Mesenchymal stem cell (in vitro differentiated cells and primary cell): ENCODE results near the gene CNOT3.
"Not testable (repeated sequence)": the region's sequence is repeated elsewhere in the genome, so short reads cannot be mapped to it uniquely, and the experiment has no call there.

Source experiments
- DNase-seq: peaks from one replicate; pipeline ENCODE4 v3.0.0-alpha.2; 2013
- H2AFZ ChIP-seq: one replicate; pipeline ENCODE4 v1.6.1; 2013; ENCODE audit warnings: low read depth, mild to moderate bottlenecking, control low read depth, inconsistent platforms, low read length, moderate library complexity
- H2AK5ac ChIP-seq: 2 replicates; pipeline ENCODE4 v1.6.1; 2013; ENCODE audit warnings: low read length, moderate library complexity, mild to moderate bottlenecking, inconsistent platforms; ENCODE audit not compliant: severe bottlenecking
- H2BK120ac ChIP-seq: one replicate; pipeline ENCODE4 v1.6.1; 2013; ENCODE audit warnings: low read depth, mild to moderate bottlenecking, inconsistent platforms, low read length, moderate library complexity
- H2BK12ac ChIP-seq, 2 experiments: one replicate each; pipeline ENCODE4 v1.6.1; 2013; ENCODE audit warnings: inconsistent platforms in 2 of 2, low read length in 2 of 2, mild to moderate bottlenecking in 2 of 2, moderate library complexity in 2 of 2, control low read depth in 1 of 2
- H2BK15ac ChIP-seq: one replicate; pipeline ENCODE4 v1.6.1; 2013; ENCODE audit warnings: mild to moderate bottlenecking, low read depth, inconsistent platforms; ENCODE audit not compliant: poor library complexity, severe bottlenecking
- H2BK5ac ChIP-seq: 2 replicates; pipeline ENCODE4 v1.6.1; 2013; ENCODE audit warnings: low read depth, mild to moderate bottlenecking, low read length, control low read depth, inconsistent platforms; ENCODE audit not compliant: poor library complexity, severe bottlenecking
- H3K14ac ChIP-seq, 2 experiments: one replicate each; pipeline ENCODE4 v1.6.1; 2013; ENCODE audit warnings: inconsistent platforms in 2 of 2, low read length in 2 of 2, control low read depth in 1 of 2, mild to moderate bottlenecking in 1 of 2, moderate library complexity in 1 of 2
- H3K18ac ChIP-seq, 2 experiments: one replicate each; pipeline ENCODE4 v1.6.1; 2013; ENCODE audit warnings: inconsistent platforms in 2 of 2, low read length in 2 of 2, control low read depth in 1 of 2, low read depth in 1 of 2, mild to moderate bottlenecking in 1 of 2
- H3K23ac ChIP-seq, 2 experiments: one replicate each; pipeline ENCODE4 v1.6.1; 2013; ENCODE audit warnings: inconsistent platforms in 2 of 2, low read length in 2 of 2, mild to moderate bottlenecking in 2 of 2, moderate library complexity in 2 of 2, control low read depth in 1 of 2
- H3K27ac ChIP-seq: 2 replicates; pipeline ENCODE4 v1.5.1; 2013; ENCODE audit warnings: mild to moderate bottlenecking, moderate library complexity, low read length, control low read depth, inconsistent platforms; ENCODE audit not compliant: poor library complexity, severe bottlenecking
- H3K27me3 ChIP-seq, 2 experiments: 2 replicates each; pipeline versions ENCODE4 v1.6.1 to v1.7.0; 2013; ENCODE audit warnings: low read length in 2 of 2, mild to moderate bottlenecking in 2 of 2, moderate library complexity in 2 of 2, control low read depth in 1 of 2, inconsistent platforms in 1 of 2; ENCODE audit not compliant: control insufficient read depth in 1 of 2, insufficient read depth in 1 of 2
- H3K36me3 ChIP-seq, 2 experiments: 2 replicates each; pipeline versions ENCODE4 v1.6.1 to v1.7.0; 2013; ENCODE audit warnings: low read length in 2 of 2, control low read depth in 1 of 2, inconsistent platforms in 1 of 2, low read depth in 1 of 2, mild to moderate bottlenecking in 1 of 2; ENCODE audit not compliant: insufficient read depth in 2 of 2, control insufficient read depth in 1 of 2
- H3K4ac ChIP-seq, 2 experiments: one replicate each; pipeline ENCODE4 v1.6.1; 2013; ENCODE audit warnings: inconsistent platforms in 2 of 2, low read length in 2 of 2, mild to moderate bottlenecking in 2 of 2, moderate library complexity in 2 of 2, control low read depth in 1 of 2, low read depth in 1 of 2
- H3K4me1 ChIP-seq: 2 replicates; pipeline ENCODE4 v1.6.1; 2013; ENCODE audit warnings: low read depth, low read length, control low read depth; ENCODE audit not compliant: control insufficient read depth, insufficient read depth
- H3K4me2 ChIP-seq: 2 replicates; pipeline ENCODE4 v1.6.1; 2013; ENCODE audit warnings: low read length, mild to moderate bottlenecking, inconsistent platforms; ENCODE audit not compliant: poor library complexity, severe bottlenecking
- H3K4me3 ChIP-seq, 2 experiments: 2 replicates each; pipeline versions ENCODE4 v1.5.1 to v1.7.0; 2013; ENCODE audit warnings: low read length in 2 of 2, mild to moderate bottlenecking in 2 of 2, control low read depth in 1 of 2, low read depth in 1 of 2; ENCODE audit not compliant: insufficient read depth in 1 of 2
- H3K79me1 ChIP-seq: replicated peaks from 2 replicates; pipeline ENCODE4 v1.6.1; 2013; ENCODE audit warnings: mild to moderate bottlenecking, control low read depth, low read length, inconsistent platforms; ENCODE audit not compliant: poor library complexity, severe bottlenecking
- H3K9ac ChIP-seq: 2 replicates; pipeline ENCODE4 v1.7.0; 2013; ENCODE audit warnings: mild to moderate bottlenecking, low read length, moderate library complexity
- H3K9me3 ChIP-seq: 2 replicates; pipeline ENCODE4 v1.7.0; 2013; ENCODE audit warnings: mild to moderate bottlenecking, low read length; ENCODE audit not compliant: control insufficient read depth
- H4K8ac ChIP-seq: one replicate; pipeline ENCODE4 v1.6.1; 2013; ENCODE audit warnings: inconsistent platforms, mild to moderate bottlenecking, low read length, moderate library complexity
- H4K91ac ChIP-seq: one replicate; pipeline ENCODE4 v1.6.1; 2013; ENCODE audit warnings: mild to moderate bottlenecking, low read length, inconsistent platforms
- WGBS: methylation state at CpG from one replicate; pipeline ENCODE4 v1.1.7; 2013; ENCODE audit warnings: mixed read lengths; 5-methylcytosine and 5-hydroxymethylcytosine counted together

The CNOT3 gene

DNA sequence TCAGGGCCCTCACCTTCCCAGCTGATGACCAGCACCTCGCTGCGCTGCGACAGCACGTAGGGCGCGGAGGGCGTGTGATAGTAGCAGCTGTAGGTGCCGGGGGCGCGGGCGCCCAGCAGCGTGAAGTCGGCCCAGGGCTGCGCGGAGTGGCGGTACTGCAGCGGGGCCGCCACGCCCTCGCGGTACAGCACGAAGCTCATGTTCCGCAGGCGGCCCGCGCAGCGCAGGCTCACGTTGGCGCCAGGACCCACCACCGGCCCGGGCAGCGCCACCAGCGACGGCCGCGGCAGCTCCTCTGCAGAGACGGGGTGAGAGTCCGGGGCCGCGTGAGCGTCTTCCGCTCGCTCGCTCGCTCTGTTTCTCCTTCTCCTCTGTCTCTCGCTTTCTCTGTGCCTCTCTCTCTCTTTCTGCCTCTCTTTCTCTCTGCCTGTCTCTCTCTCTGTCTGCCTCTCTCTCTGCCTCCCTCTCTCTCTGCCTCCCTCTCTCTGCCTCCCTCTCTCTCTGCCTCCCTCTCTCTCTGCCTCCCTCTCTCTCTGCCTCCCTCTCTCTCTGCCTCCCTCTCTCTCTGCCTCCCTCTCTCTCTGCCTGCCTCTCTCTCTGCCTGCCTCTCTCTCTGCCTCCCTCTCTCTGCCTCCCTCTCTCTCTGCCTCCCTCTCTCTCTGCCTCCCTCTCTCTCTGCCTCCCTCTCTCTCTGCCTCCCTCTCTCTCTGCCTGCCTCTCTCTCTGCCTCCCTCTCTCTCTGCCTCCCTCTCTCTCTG lies 41.5 kb upstream of the CNOT3 start:
- peak overlapping the region; percentile 85 for H3K9ac ChIP-seq
- H2BK15ac ChIP-seq, H2BK5ac ChIP-seq, H3K9me3 ChIP-seq, H3K14ac ChIP-seq, H3K36me3 ChIP-seq, H2AK5ac ChIP-seq, H4K8ac ChIP-seq, H4K91ac ChIP-seq, H2BK120ac ChIP-seq, H3K27ac ChIP-seq, H2BK12ac ChIP-seq, H3K4me1 ChIP-seq, H3K4ac ChIP-seq, H3K79me1 ChIP-seq: not testable (repeated sequence)
- H3K4me2 ChIP-seq, result peak overlapping the region; percentile 76
- DNase-seq, result peak; percentile 36
- H2AFZ ChIP-seq, result peak overlapping the region; percentile 33
- H3K27me3 ChIP-seq, result peaks cover 0 to 12% of the 10 kb centered on the region in 2 experiments
- peak overlapping the region in 1 of 2 experiments; percentile 23 for H3K23ac ChIP-seq
- WGBS, result 2% methylated on average over 44 of the region's 46 CpGs
- H3K4me3 ChIP-seq, result peak overlapping the region; percentile 43 to 77
- peak overlapping the region in 1 of 2 experiments; percentile 7 for H3K18ac ChIP-seq

DNA sequence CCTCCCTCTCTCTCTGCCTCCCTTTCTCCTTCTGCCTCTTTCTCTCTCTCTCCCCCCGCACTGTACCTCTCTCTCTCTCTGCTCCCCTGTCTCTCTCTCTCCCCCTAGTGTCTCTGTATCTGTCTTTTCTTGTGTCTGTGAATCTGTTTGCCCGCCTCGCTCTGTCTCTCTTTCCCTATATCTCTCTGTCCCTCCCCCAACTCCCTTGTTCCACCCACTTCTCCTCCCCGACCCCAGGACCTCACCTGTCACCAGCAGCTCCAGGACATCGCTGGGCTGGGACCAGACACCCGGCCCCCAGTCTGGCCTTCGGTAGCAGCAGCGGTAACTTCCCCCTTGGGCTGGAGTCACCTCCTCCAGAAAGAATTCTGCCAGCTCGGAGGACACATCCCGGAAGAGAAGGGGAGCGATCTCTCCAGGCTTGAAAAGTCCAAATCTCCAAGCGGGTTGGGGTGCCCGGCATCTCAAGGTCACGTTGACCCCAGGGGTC lies 40.9 kb upstream of the CNOT3 start:
- Histone ChIP-seq H2BK15ac (no peak overlapping the region), H2BK120ac (no peak overlapping the region), H3K79me1 (no peaks in the 10 kb centered on the region), H3K4ac (peak overlapping the region in 1 of 2 experiments; percentile 54), H3K4me2 (peak overlapping the region; percentile 66), H3K14ac (no peak overlapping the region), H3K36me3 (no peaks in the 10 kb centered on the region), H3K9ac (peak overlapping the region; percentile 85), H3K4me1 (peaks cover 6% of the 10 kb centered on the region), H3K18ac (no peak overlapping the region), H3K9me3 (peaks cover 4% of the 10 kb centered on the region), H3K27ac (no peak overlapping the region), H3K27me3 (peaks cover 0 to 12% of the 10 kb centered on the region in 2 experiments), H4K8ac (peak overlapping the region; percentile 77), H3K23ac (no peak overlapping the region), H4K91ac (no peak overlapping the region), H2AFZ (peak overlapping the region; percentile 30), H2AK5ac (no peak overlapping the region), H3K4me3 (peak overlapping the region in 1 of 2 experiments; percentile 77), H2BK12ac (no peak overlapping the region), H2BK5ac (no peak overlapping the region)
- DNase-seq, result peak; percentile 47
- 12% methylated on average over 14 of the region's 14 CpGs for WGBS

DNA sequence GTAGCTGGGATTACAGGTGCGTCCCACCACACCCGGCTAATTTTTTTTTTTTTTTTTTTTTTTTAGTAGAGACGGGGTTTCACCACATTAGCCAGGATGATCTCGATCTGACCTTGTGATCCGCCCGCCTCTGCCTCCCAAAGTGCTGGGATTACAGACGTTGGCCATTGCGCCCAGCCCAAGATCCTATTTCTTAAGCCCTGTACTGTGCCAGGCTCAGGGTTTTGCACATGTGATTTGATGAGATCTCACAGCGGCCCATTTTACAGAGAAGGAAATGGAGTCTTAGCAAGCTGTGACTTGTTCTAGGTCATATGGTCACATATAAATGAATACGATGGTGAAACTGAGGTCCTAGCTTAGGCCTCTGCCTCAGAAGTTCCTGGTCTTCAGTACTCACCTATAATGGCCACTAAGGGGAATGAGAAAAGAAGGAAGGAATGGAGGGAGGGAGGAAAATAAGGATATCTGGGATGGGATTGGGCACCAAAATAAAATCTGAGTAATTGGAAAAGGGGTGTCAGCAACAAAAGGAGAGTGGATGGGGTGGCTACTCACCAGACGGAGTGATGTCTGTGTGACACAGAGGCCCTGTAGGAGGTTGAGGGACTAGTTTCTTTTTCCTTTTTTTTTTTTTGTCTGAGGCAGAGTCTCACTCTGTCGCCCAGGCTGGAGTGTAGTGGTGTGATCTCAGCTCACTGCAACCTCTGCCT lies 38.2 kb upstream of the CNOT3 start:
- no peak overlapping the region for H2AK5ac ChIP-seq
- no peak for DNase-seq
- H3K9ac ChIP-seq, result no peak overlapping the region
- WGBS, result 92% methylated on average over 12 of the region's 12 CpGs
- H3K4me1 ChIP-seq, result peaks cover 11% of the 10 kb centered on the region
- no peak overlapping the region for H3K4me2 ChIP-seq
- H3K23ac ChIP-seq, result no peak overlapping the region
- H4K8ac ChIP-seq, result no peak overlapping the region
- no peak overlapping the region for H2BK120ac ChIP-seq
- H3K27me3 ChIP-seq, result peaks cover 0 to 12% of the 10 kb centered on the region in 2 experiments
- no peak overlapping the region for H3K14ac ChIP-seq
- H3K18ac ChIP-seq, result no peak overlapping the region
- H2BK12ac ChIP-seq, result no peak overlapping the region
- no peak overlapping the region for H2AFZ ChIP-seq
- H3K36me3 ChIP-seq, result no peaks in the 10 kb centered on the region
- no peak overlapping the region for H2BK5ac ChIP-seq
- no peak overlapping the region for H3K4me3 ChIP-seq
- H4K91ac ChIP-seq, result no peak overlapping the region
- no peak overlapping the region for H3K4ac ChIP-seq
- H2BK15ac ChIP-seq, result no peak overlapping the region
- no peak overlapping the region for H3K27ac ChIP-seq
- peaks cover 1% of the 10 kb centered on the region for H3K9me3 ChIP-seq
- peaks cover 2% of the 10 kb centered on the region for H3K79me1 ChIP-seq

DNA sequence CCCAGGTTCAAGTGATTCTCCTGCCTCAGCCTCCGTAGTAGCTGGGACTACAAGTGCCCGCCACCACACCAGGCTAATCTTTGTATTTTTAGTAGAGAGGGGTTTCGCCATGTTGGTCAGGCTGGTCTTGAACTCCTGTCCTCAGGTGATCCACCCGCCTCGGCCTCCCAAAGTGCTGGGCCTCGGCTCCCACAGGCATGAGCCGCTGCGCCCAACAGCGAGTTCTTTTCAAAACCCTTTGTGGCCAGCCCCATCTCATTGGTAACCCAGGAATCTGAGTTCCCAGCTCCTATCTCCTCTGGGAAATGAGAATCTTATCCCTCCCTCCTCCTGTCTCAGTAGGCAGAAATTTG lies 37.7 kb upstream of the CNOT3 start:
- not testable (repeated sequence) for H2BK12ac ChIP-seq, H4K8ac ChIP-seq, H3K4ac ChIP-seq, H3K23ac ChIP-seq, H4K91ac ChIP-seq, H3K9ac ChIP-seq, H2BK120ac ChIP-seq, DNase-seq, H3K27ac ChIP-seq, H3K9me3 ChIP-seq, H2AFZ ChIP-seq, H3K36me3 ChIP-seq, H2AK5ac ChIP-seq, H3K4me3 ChIP-seq, H3K18ac ChIP-seq, H3K27me3 ChIP-seq, H2BK5ac ChIP-seq, H2BK15ac ChIP-seq, H3K14ac ChIP-seq, H3K4me2 ChIP-seq, H3K79me1 ChIP-seq
- WGBS, result 85% methylated on average over 9 of the region's 9 CpGs
- peaks cover 11% of the 10 kb centered on the region for H3K4me1 ChIP-seq
